ENCODE measurements around the gene CASKIN2. TPM values are rescaled to one million over a fixed set of nuclear protein-coding genes. Genes with fewer than 3 reads are reported as not detected.
"Not testable (repeated sequence)": the region's sequence is repeated elsewhere in the genome, so short reads cannot be mapped to it uniquely, and the experiment has no call there.

Gene CASKIN2
- total RNA-seq, 1 donor from 2014 or later: 112 TPM

- H3K9me3 ChIP-seq: no peaks in the 10 kb centered on the region
- no peaks in the 10 kb centered on the region for H3K36me3 ChIP-seq
- intact Hi-C loops (cut with DNase I): loop anchor here (5.0 kb wide), 1 partner anchor 43 kb away; no protein-coding TSS in a partner anchor
- TF ChIP-seq CTCF (IDR thresholded peaks at IDR 0.05): no peak
- no peak overlapping the region for H3K4me3 ChIP-seq
- peaks cover 0 to 27% of the 10 kb centered on the region in 2 donors for H3K4me1 ChIP-seq
- peak overlapping the region in 1 of 2 donors; percentile 26 for H3K27ac ChIP-seq
- no peaks in the 10 kb centered on the region for H3K27me3 ChIP-seq
- no peak for DNase-seq (ENCODE audit: low spot score in 2 of 2)
These were observed 55.6 kb downstream of the CASKIN2 start for GRCh38 chr17:75459590-75460267.

GRCh38 chr17:75459246-75459589 lies 56.1 kb downstream of the CASKIN2 start:
- intact Hi-C loops (cut with DNase I): loop anchor here (5.0 kb wide), 1 partner anchor 43 kb away; no protein-coding TSS in a partner anchor
- H3K4me1 ChIP-seq: peaks cover 0 to 27% of the 10 kb centered on the region in 2 donors
- no peak for DNase-seq (ENCODE audit: low spot score in 2 of 2)
- H3K9me3 ChIP-seq: no peaks in the 10 kb centered on the region
- no peaks in the 10 kb centered on the region for H3K27me3 ChIP-seq
- H3K36me3 ChIP-seq: no peaks in the 10 kb centered on the region
- H3K27ac ChIP-seq: peak overlapping the region in 1 of 2 donors; percentile 26
- no peak overlapping the region for H3K4me3 ChIP-seq
- TF ChIP-seq CTCF (IDR thresholded peaks at IDR 0.05): no peak

- no peaks in the 10 kb centered on the region for H3K36me3 ChIP-seq
- H3K9me3 ChIP-seq: no peaks in the 10 kb centered on the region
- DNase-seq (ENCODE audit: low spot score in 2 of 2): peak in 1 of 2 donors; percentile 74
- peak overlapping the region; percentile 75 to 80 for H3K4me3 ChIP-seq
- H3K27me3 ChIP-seq: no peaks in the 10 kb centered on the region
- peaks cover 0 to 27% of the 10 kb centered on the region in 2 donors for H3K4me1 ChIP-seq
- intact Hi-C loops (cut with DNase I): loop anchor here (1.0 to 5.0 kb wide), 3 partner anchors 13 to 58 kb away; partner anchors contain the start of gene CASKIN2
- H3K27ac ChIP-seq: peak overlapping the region; percentile 86 to 89
- TF ChIP-seq CTCF (IDR thresholded peaks at IDR 0.05): no peak
These were observed 58.2 kb downstream of the CASKIN2 start for GRCh38 chr17:75457047-75457654.

- H3K4me3 ChIP-seq: peak within 1 kb of the TSS; percentile 75 to 80
- no peaks in the 10 kb centered on the region for H3K36me3 ChIP-seq
- peak; percentile 84 to 98 for DNase-seq (ENCODE audit: low spot score in 2 of 2)
- no peaks in the 10 kb centered on the region for H3K9me3 ChIP-seq
- H3K4me1 ChIP-seq: peaks cover 0 to 27% of the 10 kb centered on the region in 2 donors
- H3K27me3 ChIP-seq: no peaks in the 10 kb centered on the region
- H3K27ac ChIP-seq: peak within 1 kb of the TSS; percentile 86 to 89
- no peak for TF ChIP-seq CTCF (IDR thresholded peaks at IDR 0.05)
- intact Hi-C loops (cut with DNase I): loop anchor here (1.0 to 5.0 kb wide), 4 partner anchors 12 to 58 kb away; partner anchors contain the start of gene CASKIN2
These were observed 58.8 kb downstream of the CASKIN2 start, which contains the start of gene TMEM94 for GRCh38 chr17:75456417-75457046. TMEM94 (plus strand) TSS chr17:75456635; CDS start chr17:75471906, 15,271 bp downstream.

GRCh38 chr17:75456039-75456416 lies 59.3 kb downstream of the CASKIN2 start:
- Histone ChIP-seq H3K27ac (peak overlapping the region; percentile 86 to 89), H3K27me3 (no peaks in the 10 kb centered on the region), H3K36me3 (no peaks in the 10 kb centered on the region), H3K9me3 (no peaks in the 10 kb centered on the region), H3K4me1 (peaks cover 0 to 27% of the 10 kb centered on the region in 2 donors), H3K4me3 (peak overlapping the region; percentile 75 to 80)
- no peak for TF ChIP-seq CTCF (IDR thresholded peaks at IDR 0.05)
- intact Hi-C loops (cut with DNase I): loop anchor here (1.0 to 5.0 kb wide), 3 partner anchors 27 to 59 kb away; partner anchors contain the start of gene CASKIN2
- DNase-seq (ENCODE audit: low spot score in 2 of 2): no peak

GRCh38 chr17:75454672-75455071 lies 60.7 kb downstream of the CASKIN2 start:
- not testable (repeated sequence) for H3K36me3 ChIP-seq; H3K4me3 ChIP-seq; H3K27me3 ChIP-seq; H3K9me3 ChIP-seq; DNase-seq (ENCODE audit: low spot score in 2 of 2)
- Histone ChIP-seq H3K27ac (peak overlapping the region in 1 of 2 donors; percentile 89), H3K4me1 (peaks cover 0 to 26% of the 10 kb centered on the region in 2 donors)
- intact Hi-C loops (cut with DNase I): loop anchor here (5.0 kb wide), 1 partner anchor 48 kb away; no protein-coding TSS in a partner anchor

Data from ascending aorta (tissue), 2 donors.